ENCODE results near the gene GPR152.
"Not testable (repeated sequence)": the region's sequence is repeated elsewhere in the genome, so short reads cannot be mapped to it uniquely, and the experiment has no call there.

GPR152 gene

DNA sequence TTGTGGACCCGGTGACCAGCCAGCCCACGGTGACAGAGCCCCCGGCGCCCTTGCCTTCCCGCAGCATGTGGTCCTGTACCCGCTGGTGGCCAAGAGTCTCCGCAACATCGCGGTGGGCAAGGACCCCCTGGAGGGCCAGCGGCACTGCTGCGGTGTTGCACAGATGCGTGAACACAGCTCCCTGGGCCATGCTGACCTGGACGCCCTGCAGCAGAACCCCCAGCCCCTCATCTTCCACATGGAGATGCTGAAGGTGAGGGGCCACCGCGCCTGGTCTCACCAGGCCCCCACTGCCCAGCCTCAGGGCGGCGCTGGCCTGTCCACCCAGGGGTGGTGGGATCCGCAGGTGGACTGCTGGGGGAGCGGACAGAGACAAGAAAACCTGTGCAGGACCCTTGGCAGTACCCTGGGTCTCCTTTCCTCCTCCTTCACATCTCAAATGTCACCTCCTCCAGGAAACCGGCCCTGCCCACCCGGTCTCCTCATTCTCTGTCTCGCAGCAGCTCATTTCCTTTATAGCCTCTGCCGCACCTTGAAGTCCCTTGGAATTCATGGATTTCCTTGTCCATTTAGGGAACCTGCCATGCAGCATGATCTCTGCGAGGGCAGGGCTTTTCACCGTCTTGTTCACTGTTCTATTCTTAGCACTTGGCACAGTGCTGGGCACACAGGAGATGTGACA lies 36.8 kb upstream of the GPR152 start:
- no peak for DNase-seq (ENCODE audit: low read depth in 2 of 2)

DNA sequence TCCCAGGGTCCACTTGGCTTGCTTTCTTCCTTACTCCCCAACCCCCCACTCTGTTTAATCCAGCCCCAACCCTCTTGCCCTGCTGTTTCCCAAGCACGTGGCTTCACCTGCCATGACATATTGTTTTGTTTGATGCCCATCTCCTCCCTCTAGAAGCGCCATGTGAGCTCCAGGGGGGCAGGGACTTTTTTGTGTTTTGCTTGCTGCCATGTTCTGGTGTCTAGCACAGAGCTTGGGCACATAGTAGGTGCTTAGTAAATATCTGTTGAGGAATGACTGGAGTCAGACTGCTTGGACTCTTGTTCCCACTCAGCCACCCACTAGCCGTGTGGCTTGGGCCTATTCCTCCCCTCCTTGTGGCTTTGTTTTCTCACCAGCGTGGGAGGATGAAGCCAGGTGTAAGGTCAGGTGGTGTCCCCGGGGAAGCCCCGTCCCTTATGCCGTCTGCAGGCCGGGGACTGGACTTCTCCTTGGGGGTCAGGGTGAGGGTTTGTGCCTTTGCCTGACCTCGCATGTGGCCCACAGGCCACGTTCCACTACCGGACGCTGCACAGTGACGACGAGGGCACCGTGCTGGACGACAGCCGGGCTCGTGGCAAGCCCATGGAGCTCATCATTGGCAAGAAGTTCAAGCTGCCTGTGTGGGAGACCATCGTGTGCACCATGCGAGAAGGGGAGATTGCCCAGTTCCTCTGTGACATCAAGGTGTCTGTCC lies 34.1 kb upstream of the GPR152 start:
- no peak for DNase-seq (ENCODE audit: low read depth in 2 of 2)

DNA sequence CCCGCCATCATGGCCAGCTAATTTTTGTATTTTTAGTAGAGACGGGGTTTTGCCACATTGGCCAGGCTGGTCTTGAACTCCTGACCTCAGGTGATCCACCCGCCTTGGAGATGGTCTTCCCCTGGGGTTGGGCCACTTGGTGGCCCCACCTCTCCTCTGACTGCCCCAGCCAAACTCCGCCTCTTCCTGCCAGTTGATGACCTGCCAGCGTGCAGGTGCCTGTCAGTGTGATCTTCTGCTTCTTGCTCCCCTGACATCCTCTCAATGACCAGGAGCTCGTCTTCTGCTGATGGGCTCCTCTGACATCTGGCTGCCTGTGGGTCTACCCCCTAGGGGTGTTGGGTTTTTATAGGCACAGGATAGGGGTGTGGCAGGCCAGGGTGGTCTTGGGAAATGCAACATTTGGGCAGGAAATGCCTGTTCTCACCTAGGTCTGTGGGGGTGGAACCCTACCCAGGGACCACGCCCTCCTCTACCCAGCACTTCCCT lies 33.4 kb upstream of the GPR152 start:
- DNase-seq (ENCODE audit: low read depth in 2 of 2): not testable (repeated sequence)

DNA sequence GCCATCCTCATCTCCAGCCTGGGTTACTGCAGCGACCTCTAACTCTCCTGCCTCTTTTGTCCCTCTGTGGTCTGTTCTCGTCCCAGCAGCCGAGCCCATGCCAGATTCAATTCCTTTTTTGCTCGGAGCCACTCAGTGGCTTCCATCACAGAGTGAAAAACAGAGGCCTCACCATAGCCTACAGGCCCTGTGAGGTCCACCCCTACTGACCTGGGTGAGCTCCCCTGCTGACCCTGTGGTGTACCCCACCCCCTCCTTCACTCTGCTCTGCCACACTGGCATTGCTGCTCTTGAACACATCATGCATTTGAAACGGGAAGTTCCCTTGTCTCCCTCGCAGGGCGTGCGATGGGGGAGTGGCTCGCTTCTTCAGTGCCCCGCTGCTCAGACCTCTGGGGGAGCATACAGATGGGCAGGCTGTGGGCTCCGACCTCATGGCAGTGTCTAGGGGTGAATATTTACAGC lies 32.4 kb upstream of the GPR152 start:
- no peak for DNase-seq (ENCODE audit: low read depth in 2 of 2)

DNA sequence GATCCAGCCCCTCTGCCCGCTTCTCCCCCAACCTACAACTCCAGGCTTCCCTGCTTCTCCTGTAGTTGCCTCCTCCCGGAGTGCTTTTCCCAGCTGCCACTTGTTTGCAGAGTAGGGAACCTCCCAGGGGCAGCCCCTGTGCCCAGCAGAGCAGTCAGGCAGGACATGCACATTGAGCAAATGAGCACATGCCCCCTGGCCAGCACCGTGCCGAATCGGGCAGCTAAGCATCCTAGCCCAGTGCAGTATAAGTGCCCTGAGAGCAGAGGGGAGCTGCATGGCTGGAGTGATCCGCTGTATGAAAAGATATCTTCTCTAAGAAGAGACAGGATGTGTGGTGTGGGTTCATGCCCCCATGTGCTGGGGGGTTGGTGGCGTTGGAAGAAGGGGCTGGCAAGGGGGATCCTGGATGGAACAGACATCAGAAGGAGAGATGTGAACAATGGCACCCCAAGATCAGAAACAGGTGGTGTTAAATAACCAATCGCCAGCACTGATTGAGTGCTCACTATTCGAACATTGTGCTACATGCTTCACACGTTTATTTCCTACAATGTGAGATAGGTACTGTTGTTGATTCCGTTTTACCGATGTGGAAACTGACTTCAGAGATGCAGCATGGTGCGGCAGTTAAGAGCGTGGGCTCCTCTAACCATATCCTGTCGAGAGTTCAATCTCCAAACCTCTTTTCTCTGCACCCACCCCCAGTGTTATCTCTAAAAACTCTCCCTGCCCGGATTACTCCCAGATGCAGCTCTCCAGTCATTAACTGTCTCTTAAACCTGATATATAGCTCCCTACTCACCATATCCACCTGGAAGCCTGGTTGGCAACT lies 31.5 kb upstream of the GPR152 start:
- no peak for DNase-seq (ENCODE audit: low read depth in 2 of 2)

DNA sequence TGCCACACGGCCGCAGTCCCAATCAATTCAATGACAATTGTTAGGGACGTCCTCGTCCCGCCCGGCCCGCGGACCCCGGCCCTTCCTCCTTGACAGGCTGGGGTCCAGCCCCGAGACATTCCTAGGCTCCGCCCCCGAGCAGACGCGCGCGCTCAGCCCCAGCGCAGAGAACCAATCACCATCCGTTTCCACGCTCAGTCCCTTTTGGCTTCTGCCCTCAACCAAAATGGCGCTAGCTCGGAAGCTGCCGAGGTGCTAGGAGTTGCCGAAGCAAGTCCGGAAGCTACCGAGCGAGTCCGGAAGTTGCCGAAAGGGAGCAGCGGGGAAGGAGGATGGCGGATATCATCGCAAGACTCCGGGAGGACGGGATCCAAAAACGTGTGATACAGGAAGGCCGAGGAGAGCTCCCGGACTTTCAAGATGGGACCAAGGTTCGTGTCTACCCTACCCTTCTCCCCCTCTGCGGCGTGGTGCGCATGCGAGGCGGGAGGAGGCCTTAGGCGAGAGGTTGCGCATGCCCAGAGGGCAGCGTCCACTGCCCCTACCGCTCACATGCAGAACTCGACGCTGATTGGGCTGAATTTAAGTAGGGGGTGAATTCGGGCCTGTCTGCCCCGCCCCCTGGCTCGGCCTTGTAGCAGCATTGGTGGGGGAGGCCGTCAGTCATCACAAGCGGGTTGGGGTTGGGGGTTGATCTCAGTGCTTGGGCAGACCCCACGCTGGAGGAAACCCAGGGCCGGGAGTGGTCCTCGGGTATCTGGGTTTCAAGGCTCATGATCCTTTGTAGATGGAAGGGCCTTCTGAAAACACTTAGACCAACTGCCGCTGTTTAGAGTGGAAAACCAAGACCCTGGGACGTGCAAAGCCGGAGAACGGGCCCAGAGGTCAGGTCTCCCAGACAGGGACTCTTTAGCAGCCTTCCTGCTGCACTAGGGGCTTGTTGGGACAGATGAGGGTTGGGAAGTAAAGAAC lies 30.6 kb upstream of the GPR152 start, which contains the start of gene AIP:
AIP (plus strand) TSS at position 200 of the 972 bp plus-strand sequence; CDS start at position 333, 133 bp downstream.
- peak; percentile 93 to 94 for DNase-seq (ENCODE audit: low read depth in 2 of 2)

DNA sequence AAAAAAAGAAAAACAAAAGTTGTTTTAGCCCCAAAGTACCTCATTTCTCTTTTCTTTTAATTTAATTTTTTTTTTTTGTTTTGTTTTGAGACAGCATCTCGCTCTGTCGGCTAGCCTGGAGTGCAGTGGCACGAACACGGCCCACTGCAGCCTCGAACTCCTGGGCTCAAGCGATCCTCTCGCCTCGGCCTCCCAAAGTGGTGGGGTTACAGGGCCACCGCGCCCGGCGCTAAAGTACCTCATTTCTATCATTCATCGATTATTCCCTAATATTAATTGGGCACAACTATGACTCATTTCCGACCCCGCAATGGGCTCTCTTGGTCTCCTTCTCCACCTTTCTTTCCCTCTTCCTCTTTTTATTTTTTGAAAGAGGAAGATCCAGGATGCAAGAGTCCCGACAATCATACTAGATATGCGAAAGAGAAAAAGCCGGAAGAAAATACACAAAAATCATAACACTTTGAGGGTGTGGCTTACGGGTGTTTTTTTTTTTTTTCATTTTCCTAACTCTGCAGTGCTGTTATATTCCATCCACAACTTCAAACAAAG lies 29.8 kb upstream of the GPR152 start:
- no peak for DNase-seq (ENCODE audit: low read depth in 2 of 2)

DNA sequence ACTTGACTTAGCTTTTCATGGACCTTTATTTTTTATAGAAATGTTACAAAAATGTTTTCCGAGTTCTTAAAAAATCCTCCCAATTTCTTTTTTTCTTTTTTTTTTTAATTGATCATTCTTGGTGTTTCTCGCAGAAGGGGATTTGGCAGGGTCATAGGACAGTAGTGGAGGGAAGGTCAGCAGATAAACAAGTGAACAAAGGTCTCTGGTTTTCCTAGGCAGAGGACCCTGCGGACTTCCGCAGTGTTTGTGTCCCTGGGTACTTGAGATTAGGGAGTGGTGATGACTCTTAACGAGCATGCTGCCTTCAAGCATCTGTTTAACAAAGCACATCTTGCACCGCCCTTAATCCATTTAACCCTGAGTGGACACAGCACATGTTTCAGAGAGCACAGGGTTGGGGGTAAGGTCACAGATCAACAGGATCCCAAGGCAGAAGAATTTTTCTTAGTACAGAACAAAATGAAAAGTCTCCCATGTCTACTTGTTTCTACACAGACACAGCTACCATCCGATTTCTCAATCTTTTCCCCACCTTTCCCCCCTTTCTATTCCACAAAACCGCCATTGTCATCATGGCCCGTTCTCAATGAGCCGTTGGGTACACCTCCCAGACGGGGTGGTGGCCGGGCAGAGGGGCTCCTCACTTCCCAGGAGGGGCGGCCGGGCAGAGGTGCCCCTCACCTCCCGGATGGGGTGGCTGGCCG lies 25.0 kb upstream of the GPR152 start:
- DNase-seq (ENCODE audit: low read depth in 2 of 2): not testable (repeated sequence)

DNA sequence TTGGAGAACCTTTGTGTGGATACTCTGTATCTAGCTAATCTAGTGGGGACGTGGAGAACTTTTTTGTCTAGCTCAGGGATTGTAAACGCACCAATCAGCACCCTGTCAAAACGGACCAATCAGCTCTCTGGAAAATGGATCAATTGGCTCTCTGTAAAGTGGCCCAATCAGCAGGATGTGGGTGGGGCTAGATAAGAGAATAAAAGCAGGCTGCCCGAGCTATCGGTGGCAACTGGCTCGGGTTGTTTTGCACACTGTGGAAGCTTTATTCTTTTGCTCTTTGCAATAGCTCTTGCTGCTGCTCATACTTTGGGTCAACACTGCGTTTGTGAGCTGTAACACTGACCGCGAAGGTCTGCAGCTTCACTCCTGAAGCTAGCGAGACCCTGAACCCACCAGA lies 24.2 kb upstream of the GPR152 start:
- not testable (repeated sequence) for DNase-seq (ENCODE audit: low read depth in 2 of 2)

DNA sequence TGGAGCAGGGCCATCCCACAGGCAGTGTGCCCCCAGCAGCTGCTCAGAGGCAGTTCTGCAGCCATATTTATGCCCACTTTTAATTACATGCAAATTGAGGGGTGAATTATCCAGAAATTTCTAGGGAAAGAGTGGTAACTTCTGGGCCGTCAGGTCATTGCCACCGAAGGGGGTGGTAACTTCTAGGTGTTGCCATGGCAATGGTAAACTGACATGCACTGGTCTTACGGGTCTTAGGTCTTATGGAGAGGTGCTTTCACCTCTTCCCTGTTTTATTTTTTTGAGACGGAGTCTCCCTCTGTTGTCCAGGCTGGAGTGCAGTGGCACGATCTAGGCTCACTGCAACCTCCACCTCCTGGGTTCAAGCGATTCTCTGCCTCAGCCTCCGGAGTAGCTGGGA lies 20.4 kb upstream of the GPR152 start:
- no peak for DNase-seq (ENCODE audit: low read depth in 2 of 2)

DNA sequence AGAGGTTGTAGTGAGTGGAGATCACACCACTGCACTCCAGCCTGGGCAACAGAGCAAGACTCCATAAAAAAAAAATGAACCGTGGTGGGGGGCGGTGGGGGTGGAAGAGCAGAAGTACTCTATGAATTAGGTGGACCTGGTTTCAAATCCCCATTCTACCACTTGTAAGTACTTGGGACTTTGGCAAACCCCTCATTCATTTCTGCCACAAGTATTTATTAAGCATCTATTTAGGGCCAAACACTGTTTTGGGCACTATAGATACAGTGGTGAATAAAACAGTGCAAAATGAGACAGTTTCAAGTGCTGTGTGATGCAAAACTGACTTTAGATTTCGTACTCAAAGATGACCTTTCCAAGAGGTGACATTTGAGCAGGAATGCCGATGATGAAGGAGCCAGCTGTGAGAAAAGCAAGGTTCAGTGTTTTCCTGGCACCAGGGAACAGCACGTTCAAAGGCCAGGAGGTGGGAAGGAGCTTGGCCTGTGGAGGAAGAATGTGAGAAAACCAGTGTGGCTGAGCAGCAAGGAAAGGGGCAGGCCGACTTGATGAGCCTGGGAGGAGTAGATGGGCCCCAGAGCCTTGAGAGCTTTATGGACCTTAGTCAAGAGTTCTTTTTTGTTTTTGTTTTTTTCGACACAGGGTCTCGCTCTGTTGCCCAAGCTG lies 17.9 kb upstream of the GPR152 start:
- DNase-seq (ENCODE audit: low read depth in 2 of 2): no peak

DNA sequence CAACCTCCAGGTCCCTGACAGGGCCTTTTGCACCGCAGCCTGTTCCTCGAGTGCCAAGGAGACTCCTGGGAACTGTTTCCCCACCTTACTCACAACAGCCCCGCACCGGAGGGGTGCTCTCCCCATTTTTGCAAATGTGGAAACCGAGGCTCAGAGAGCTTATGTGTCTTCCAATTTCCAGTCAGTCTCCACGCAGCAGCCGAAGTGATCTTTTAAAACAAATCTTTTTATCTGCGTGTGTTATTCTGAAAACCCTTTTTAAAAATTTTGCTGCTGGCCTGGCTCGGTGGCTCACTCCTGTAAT lies 16.9 kb upstream of the GPR152 start:
- DNase-seq (ENCODE audit: low read depth in 2 of 2): no peak

DNA sequence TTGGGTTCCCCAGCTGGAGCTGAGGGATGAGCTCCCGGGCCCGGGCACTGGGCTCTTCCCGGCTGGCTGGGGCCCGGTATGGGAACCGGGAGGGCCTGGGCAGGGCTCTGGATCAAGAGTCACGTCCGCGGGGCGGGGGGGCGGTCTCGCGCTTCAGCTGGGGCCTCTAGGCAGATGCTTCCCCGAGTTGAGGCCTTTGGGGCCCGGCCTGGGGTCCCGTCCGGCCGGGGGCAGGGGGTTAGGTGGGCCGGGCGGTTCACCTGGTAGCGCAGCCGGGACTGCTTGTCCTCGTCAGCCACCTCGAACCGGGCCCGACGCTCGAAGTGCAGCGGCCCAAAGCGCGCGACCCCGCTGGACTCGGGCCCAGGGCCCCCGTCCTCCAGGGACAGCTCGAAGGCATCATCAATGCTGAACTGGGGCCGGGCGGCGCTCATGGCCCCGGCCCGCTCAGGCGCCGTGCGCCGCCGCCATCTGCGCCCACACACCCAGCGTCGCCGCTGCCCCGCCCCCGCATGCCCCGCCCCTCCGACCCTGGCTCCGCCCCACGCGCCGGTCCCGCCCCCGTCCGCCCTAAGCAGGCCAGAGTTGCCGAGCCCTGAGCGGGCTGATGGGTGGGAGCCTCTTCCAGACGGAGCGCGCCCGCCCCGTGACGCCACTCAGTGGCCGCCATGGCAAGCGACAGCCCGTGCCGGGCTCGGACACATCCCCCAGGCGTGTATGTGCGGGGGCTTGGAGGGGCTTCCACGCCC lies 16.4 kb upstream of the GPR152 start, which contains the start of gene TMEM134:
TMEM134 (minus strand) TSS at position 493 of the 749 bp plus-strand sequence; CDS start at position 434, 59 bp downstream.
- DNase-seq (ENCODE audit: low read depth in 2 of 2): peak; percentile 71 to 76

DNA sequence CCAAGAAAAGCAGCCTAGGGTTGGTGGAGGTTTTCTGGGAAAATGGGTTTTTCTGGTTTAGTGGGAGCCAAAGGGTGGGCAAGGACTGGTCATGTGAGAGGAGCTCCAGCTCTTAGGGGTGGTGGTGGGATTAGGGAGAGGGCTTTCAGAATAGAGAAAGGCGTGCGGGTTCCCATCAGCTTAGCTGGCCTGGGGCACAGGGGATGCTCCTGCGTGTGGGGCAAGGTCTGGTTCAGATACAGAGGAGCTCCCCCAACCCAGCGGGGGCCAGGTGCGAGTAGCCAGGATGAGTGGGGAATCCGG lies 15.9 kb upstream of the GPR152 start:
- DNase-seq (ENCODE audit: low read depth in 2 of 2): no peak

DNA sequence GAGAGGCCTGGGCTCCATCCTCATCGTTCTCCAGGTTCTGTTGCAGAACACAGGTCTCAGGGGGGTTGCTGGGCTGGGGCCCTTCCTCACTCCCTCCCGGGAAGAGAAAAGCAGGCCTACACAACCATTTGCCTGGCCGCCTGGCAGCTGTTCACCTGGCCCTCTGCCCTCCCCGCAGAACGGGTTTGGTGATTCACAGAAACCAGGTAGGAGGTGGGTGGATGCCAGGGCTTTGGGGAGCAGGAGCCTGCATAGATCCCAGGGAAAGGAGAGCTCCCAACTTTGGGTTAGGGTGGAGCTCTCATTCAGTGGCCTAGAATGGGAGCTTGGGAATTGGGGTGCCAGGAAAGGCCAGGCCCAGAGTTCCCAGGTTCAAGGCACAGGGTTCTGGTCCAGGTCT lies 15.5 kb upstream of the GPR152 start:
- DNase-seq (ENCODE audit: low read depth in 2 of 2): no peak

DNA sequence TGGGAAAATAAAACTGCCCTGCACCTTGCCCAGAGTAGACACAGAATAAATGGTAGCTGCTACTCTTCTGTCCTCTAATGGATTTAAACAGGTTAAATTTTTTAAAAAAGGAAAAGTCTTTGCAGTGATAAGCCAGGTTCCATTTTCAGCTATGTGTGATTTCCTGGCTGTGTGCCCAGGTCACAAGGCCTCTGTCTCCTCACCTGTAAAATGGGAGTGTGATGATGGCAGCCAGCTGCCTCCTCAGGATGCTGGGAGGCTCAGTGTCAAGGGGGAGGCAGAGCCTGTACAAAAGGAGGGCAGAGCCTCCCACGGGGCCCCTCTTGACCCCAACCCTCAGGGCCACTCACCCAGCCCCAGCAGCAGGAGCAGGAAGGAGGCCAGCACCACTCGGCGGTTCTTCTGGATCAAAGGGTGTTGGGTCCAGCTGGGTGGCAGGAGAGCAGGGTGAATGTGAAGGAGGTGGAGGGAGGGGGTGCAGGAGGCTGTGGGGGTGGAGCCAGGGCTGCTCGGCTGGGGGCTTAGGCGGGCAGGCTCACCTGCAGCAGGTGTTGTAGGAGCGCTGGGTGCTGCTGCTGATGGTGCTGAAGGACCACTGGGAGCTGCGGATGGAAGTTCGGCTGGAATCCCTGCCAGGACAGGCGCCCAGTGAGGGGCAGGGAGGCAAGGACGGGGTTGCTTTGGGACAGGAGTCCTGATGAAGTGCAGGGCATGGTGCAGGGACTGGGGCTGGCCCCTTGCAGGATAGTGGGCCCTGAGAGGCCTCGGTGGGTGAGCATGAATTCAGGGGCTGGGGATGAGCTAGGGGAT lies 14.6 kb upstream of the GPR152 start:
- no peak for DNase-seq (ENCODE audit: low read depth in 2 of 2)

DNA sequence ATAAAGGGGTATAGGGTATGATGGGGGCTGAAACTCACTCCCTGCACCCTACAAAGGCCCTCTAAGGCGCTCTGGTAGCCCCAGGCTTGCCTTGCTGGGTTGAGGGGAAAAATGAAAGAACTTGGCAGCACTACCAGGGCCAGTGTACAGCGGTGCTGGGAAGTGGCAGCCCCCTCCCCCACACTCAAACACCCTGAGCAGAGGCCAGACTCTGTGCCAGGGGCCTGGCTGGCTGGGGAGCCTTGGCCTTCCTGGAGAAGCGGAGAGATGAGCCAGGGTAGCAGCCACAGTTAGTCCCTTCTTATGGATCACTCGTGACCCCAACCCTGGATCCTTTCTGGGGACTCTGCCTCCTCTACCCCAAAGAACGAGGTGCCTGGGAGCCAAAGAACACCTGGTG lies 13.8 kb upstream of the GPR152 start:
- DNase-seq (ENCODE audit: low read depth in 2 of 2): no peak

DNA sequence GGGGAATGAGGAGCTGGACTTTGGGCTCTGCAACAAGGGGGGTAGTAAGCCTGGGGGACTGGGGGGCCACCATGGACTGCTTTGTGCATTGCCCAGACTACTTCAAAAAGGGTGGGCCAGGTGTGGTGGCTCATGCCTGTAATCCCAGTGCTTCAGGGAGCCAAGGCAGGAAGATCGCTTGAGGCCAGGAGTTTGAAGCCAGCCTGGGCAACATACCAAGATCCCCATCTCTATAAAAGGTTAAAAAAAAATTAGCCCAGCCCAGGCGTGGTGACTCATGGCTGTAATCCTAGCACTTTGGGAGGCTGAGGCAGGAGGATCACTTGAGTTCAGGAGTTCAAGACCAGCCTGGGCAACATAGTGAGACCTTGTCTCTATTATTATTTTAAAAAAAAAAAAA lies 13.0 kb upstream of the GPR152 start:
- not testable (repeated sequence) for DNase-seq (ENCODE audit: low read depth in 2 of 2)
